ENCODE measurements around the gene ORM1. TPM values are rescaled to one million over a fixed set of nuclear protein-coding genes. Genes with fewer than 3 reads are reported as not detected.

The ORM1 gene
- total and polyA plus RNA-seq, 2 donors (not counting 3 experiments of a cell fraction or from before 2014, with no cell fraction given) = not detected

- Histone ChIP-seq H3K36me3 (ENCODE audit: control insufficient read depth in 2 of 2, extremely low read depth in 1 of 2, insufficient read depth in 2 of 2, low read length in 2 of 2) (peaks cover 8 to 36% of the 10 kb centered on the region in 2 experiments), H2AFZ (ENCODE audit: low read depth, low read length) (no peak overlapping the region), H3K9me3 (replicated peaks; ENCODE audit: control insufficient read depth, insufficient read depth, low read length) (no peaks in the 10 kb centered on the region), H3K9me1 (replicated peaks; ENCODE audit: control insufficient read depth, extremely low read depth, insufficient read depth, low read length) (no peaks in the 10 kb centered on the region), H3K4me1 (ENCODE audit: control insufficient read depth, extremely low read depth, insufficient read depth, low read length) (no peaks in the 10 kb centered on the region), H3K27ac (ENCODE audit: insufficient read depth, low read depth, low read length) (no peak overlapping the region), H3K4me3 (replicated peaks in 1 of 3; ENCODE audit: insufficient read depth in 1 of 3, low read depth in 1 of 3, low read length in 3 of 3) (no peak overlapping the region), H3K9ac (replicated peaks; ENCODE audit: extremely low read depth, insufficient read depth, low read length) (no peak overlapping the region), H3K4me2 (ENCODE audit: insufficient read depth, low read length) (no peak overlapping the region), H3K79me2 (ENCODE audit: control insufficient read depth, insufficient read depth, low read length) (no peaks in the 10 kb centered on the region), H4K20me1 (replicated peaks; ENCODE audit: control insufficient read depth, extremely low read depth, insufficient read depth, low read length) (no peaks in the 10 kb centered on the region), H3K27me3 (ENCODE audit: control insufficient read depth in 2 of 2, insufficient read depth in 2 of 2, low read length in 2 of 2) (no peaks in the 10 kb centered on the region)
- peak; percentile 15 for FAIRE-seq
- peak; percentile 52 for DNase-seq (ENCODE audit: low read depth, low spot score)
- dilution Hi-C loops (cut with MboI; ENCODE audit: extremely low pct_ligation_motif_present, low sequenced_read_pairs) = no loop called here
- POLR2A ChIA-PET = no interaction called here
- TF ChIP-seq FOS (IDR thresholded peaks at IDR 0.05; ENCODE audit: borderline replicate concordance, insufficient read depth, low read length) (no peak), CTCF (IDR thresholded peaks at IDR 0.05; ENCODE audit: extremely low read depth in 1 of 2, insufficient read depth in 1 of 2, low read depth in 1 of 2, low read length in 2 of 2) (no peak), GATA2 (IDR thresholded peaks at IDR 0.05; ENCODE audit: insufficient read depth, insufficient read length, low read depth, low read length) (no peak), JUN (IDR thresholded peaks at IDR 0.05; ENCODE audit: borderline replicate concordance, insufficient read depth, insufficient read length, low read depth) (no peak), MYC (IDR thresholded peaks at IDR 0.05; ENCODE audit: low read depth, low read length) (no peak), POLR2A (IDR thresholded peaks at IDR 0.05; ENCODE audit: low read depth, low read length) (no peak), POLR2AphosphoS5 (IDR thresholded peaks at IDR 0.05; ENCODE audit: insufficient read depth, low read depth, low read length) (no peak), EZH2 (IDR thresholded peaks at IDR 0.05; ENCODE audit: borderline replicate concordance, low read depth, low read length, severe bottlenecking) (no peak)
- TF ChIP-seq, protein P1, sequence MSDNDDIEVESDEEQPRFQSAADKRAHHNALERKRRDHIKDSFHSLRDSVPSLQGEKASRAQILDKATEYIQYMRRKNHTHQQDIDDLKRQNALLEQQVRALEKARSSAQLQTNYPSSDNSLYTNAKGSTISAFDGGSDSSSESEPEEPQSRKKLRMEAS (IDR thresholded peaks at IDR 0.05; ENCODE audit: insufficient read depth, insufficient read length) = no peak
- intact Hi-C loops (cut with micrococcal nuclease) = no loop called here
- CTCF ChIA-PET = interaction anchor here (0.7 to 1.1 kb wide), 3 partner anchors 52 to 266 kb away, joined by 3 read pairs; no protein-coding TSS in a partner anchor
- BruUV-seq (replicated peaks) = no TSS peak
Measured at GRCh38 chr9:114348906-114349482, 26.1 kb downstream of the ORM1 start.
